CMK (cell line): ENCODE data around the gene FRMPD1.
A peak's percentile ranks its signal among the peaks of the same experiment; 100 is the strongest.

Experiments used
- DNase-seq: peaks from one replicate; pipeline ENCODE4 v3.0.0-alpha.2; 2010; ENCODE audit warnings: low read depth

Gene FRMPD1

GRCh38 chr9:37678789-37679273 is 28.1 kb downstream of the FRMPD1 start:
- DNase-seq, result peak; percentile 99

DNA sequence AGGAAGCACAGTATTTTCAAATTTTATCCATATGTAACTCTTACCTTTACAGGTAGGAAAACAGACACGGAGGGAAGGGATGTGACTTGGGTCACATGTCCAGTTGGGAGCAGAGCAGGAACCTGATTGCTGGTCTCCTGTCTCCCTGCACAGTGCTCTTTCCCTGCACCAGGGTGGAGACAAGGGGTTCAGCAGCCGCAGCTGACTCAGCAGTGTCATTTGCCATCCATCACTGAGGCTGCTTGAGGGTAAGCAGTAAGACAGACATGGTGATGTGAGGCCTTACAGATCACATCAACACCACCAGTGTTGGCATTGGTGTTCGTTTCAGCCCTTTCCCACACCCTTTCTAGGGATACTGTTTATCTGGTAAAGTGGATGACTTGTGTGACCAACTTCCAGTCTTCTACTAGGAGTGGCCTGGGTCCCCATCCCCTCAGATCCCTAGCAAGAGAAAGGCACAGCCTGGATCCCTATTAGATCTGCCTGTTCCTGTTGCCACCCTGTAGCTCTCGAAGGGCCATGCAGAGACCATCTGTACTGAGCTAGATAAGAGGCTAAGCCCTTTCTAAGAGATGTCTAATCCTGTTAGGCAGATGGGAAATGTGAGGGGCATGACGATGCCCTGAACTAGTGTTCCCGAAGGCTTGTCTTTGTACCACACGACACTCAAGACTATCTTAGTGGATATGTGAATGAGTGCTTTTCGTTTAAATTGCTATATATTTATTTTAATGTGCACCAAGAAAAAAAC is 29.1 kb downstream of the FRMPD1 start:
- peak; percentile 75 for DNase-seq

- DNase-seq, result no peak
Observed at GRCh38 chr9:37682951-37683350, 32.2 kb downstream of the FRMPD1 start.

DNA sequence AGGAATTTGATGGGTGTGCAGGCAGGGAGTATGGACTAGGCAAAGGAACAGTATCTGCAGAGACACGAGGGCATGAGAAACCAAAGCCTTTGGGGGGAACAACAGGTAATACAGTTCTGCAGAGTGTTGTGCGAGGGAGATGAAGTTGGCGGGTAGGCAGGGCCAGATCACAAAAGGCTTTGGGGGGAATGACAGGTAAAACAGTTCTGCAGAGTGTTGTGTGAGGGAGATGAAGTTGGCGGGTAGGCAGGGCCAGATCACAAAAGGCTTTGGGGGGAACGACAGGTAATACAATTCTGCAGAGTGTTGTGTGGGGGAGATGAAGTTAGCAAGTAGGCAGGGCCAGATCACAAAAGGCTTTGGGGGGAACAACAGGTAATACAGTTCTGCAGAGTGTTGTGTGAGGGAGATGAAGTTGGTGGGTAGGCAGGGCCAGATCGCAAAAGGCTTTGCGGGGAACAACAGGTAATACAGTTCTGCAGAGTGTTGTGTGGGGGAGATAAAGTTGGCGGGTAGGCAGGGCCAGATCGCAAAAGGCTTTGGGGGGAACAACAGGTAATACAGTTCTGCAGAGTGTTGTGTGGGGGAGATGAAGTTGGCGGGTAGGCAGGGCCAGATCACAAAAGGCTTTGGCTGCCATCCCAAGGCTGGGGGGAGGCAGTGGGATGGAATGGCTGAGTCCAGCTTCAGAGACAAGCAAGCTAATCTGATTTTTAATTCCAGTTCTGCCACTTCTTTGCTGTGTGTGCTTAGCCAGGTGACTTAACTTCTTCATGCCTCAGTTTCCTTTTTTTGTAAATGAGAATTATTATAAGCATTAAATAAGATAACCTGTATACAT is 33.0 kb downstream of the FRMPD1 start:
- no peak for DNase-seq

DNA sequence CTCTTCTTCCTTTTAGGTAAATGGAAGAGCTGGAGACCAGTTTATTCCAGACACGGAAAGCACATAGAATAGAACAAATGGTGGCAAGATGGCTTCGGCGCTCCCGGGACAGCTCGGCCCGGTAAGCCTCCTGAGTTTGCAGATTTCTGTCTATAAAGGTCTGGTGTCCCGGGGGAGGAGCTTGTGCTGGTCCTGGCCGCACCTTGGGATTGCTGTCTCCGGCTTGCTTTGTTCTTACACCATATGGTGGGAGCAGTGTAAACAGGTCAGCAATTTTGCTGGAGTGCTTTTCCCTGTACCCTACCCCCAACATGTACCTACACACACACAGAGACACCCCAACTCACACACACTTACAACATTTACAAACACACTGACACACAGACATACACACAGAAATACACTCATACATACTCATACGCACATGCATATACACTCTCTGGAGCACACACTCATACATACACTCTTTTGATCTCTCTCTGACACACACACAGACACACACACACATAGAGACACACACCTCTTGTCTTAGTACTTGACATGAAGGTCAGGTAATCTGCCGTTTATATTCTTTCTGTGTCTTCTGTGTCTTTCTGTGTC is 42.0 kb downstream of the FRMPD1 start:
- DNase-seq, result no peak

DNA sequence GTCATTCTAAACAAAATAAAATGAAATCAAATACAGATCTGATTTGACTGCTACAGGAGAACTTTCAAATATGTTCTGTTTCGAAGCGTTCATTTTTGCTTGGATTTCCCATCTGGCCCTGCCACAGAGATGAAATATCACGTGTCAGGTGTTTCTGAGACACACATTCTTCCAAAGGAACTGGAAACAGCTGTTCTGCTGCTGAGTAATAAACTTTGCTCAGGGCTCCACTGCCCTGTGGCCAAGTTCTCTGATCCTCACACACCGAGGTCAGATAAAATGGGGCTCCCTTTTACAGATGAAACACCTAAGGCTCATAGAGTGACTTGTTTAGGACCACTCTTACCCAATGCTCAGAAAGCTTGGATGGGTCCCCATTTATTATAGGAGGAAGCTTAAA is 42.5 kb downstream of the FRMPD1 start:
- no peak for DNase-seq

DNA sequence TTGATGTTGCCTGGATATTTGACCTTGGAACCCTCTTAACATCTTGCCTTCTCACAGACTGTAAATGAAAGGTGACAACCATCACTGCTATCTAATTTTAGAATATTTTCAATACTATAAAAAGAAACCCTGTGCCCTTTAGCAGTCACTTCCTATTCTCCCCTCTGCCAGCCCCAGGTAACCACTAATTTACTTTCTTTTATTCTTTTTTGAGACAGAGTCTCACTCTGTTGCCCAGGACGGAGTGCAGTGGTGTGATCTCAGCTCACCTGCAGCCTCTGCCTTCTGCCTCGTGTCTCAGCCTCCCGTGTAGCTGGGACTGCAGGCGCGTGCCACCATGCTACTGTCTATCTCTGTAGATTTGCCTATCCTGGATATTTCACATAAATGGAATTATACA is 43.6 kb downstream of the FRMPD1 start:
- no peak for DNase-seq

DNA sequence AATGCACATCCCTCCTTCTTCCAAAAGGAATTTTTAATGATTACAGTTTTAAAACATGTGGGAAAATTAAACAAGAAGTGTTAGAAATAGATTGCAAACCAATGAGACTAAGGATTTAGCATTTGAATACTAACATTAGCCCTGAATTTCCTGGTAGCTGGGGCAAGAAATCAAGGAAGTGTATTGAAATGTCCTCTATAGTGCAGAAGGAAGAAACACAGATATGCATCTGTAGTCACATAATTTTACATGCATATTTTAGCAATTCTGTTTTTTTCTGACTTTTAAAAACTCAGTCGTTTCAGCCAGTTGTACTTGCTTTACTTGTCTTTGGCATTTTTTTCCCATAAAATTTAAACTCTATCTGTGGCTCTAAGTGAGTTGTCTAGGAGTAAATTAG is 45.8 kb downstream of the FRMPD1 start:
- no peak for DNase-seq

DNA sequence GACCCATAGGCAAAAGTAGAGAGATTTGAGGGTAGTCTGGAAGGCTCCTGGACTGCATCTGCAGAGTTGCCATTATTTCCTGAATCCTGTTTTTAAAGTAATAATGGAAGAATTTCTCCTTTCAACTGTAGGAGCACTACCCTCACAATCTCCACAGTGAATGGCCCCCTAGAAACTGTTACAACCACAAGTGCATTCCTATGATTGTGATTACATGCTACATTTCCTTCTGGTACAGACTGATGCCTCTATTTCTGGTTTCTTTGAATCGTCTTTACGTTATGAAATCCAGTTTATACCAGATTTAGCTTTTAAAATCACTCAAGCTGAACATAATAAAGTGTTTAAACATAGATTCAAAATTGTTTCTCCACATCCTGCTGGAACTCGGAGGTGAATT is 49.4 kb downstream of the FRMPD1 start:
- DNase-seq, result no peak

GRCh38 chr9:37700900-37701299 is 50.1 kb downstream of the FRMPD1 start:
- DNase-seq, result no peak

DNA sequence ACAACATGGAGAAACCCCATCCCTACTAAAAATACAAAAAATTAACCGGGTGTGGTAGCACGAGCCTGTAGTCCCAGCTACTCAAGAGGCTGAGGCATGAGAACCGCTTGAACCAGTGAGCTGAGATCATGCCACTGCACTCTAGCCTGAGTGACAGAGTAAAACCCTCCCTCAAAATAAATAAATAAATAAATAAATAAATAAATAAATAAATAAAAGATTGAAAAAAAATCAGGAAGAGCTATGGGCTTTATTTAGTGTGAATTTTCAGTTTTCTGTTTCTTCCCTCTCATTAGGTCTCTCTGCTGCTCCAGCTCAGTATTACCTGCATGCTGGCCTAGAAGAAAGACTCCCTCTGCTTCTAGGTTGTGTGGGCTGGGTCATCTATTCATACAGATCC is 55.0 kb downstream of the FRMPD1 start:
- no peak for DNase-seq

GRCh38 chr9:37706290-37706689 is 55.5 kb downstream of the FRMPD1 start:
- DNase-seq, result no peak

DNA sequence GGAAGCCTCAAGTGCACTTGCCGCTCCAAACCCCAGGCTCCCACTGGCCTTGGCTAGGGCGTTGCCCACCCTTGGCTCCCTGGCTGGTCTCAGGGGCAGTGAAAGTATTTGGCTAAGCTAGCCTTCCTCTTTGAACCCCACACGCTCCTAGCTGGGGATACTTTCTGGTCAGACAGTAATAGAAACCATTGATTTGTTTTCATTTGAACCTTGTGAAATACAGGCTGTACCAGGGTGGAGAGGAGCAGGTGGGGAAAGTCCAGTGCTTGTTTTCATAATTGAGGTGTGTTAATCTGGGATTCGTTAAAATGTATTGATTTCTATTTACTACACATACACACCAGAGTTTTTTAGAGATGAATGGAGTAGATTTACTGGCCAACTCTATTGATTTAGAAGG is 57.0 kb downstream of the FRMPD1 start:
- DNase-seq, result no peak

- DNase-seq, result no peak
Observed at GRCh38 chr9:37710046-37710445, 59.3 kb downstream of the FRMPD1 start.

- no peak for DNase-seq
Observed at GRCh38 chr9:37715260-37715659, 64.5 kb downstream of the FRMPD1 start.

GRCh38 chr9:37715991-37716505 is 65.3 kb downstream of the FRMPD1 start:
- DNase-seq, result no peak

- peak; percentile 4 for DNase-seq
Observed at GRCh38 chr9:37719526-37719925, 68.8 kb downstream of the FRMPD1 start.

GRCh38 chr9:37727013-37727412 is 76.3 kb downstream of the FRMPD1 start:
- no peak for DNase-seq

GRCh38 chr9:37729499-37729898 is 78.7 kb downstream of the FRMPD1 start:
- no peak for DNase-seq

DNA sequence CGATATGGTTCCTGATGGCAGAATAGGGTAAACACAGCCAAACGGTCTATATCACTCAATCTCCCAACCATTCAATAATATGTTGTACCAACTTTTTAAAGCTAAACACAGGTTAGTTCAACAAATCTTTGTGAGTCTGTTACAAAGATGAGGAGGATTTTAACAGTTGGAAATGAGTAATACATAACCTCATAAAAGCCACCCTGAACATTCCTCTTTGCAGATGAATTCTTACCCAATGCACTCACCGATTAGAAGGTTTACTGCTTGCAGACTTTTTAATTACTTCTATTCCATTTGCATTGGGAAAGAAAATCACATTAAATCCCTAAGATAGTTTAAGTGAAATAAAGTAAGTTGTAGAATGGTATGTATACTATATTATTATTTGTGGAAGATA is 79.5 kb downstream of the FRMPD1 start:
- no peak for DNase-seq

GRCh38 chr9:37730839-37731238 is 80.1 kb downstream of the FRMPD1 start:
- DNase-seq, result no peak

DNA sequence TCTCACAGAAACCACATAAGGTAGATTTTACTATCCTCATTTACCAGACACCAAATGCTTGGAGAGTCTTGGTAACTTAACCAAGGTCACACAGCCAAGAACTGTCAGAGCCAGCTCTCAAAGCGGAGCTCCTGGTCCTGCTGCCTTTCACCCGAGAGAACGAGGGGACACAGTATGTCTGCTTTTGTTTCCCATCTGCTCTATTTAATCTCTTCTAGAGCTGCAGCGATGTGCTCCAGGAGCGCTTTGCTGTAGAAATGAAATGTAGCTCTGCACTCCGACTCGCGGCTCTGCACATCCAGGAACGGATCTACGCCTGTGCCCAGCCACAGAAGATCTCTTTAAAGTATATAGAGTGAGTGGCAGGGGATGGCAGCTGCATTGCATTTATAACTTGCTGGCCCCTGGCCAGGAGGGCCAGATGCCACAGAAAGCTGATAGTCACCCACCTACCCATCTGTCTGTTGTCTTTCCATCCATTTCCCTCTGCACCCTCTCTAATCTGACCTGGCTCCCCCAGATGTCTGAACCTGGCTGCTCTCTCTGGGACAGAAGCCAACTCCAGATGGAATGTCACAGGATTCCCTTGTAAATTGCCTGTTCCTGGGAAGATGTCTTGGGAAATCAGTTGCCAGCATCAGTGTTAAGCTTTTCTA is 81.5 kb downstream of the FRMPD1 start:
- DNase-seq, result no peak
